ENCODE data around the gene DHRS13. TPM values are rescaled to one million over a fixed set of nuclear protein-coding genes. Genes with fewer than 3 reads are reported as not detected.
"Not testable (repeated sequence)": the region's sequence is repeated elsewhere in the genome, so short reads cannot be mapped to it uniquely, and the experiment has no call there.

The DHRS13 gene
- total RNA-seq, 1 experiment from 2014 or later = 24.7 TPM

GRCh38 chr17:28907709-28908475 lies 5.0 kb upstream of the DHRS13 start:
- no peak for DNase-seq (ENCODE audit: low spot score)
- in situ Hi-C loops (cut with HindIII; ENCODE audit: low sequenced_read_pairs) = no loop called here

DNA sequence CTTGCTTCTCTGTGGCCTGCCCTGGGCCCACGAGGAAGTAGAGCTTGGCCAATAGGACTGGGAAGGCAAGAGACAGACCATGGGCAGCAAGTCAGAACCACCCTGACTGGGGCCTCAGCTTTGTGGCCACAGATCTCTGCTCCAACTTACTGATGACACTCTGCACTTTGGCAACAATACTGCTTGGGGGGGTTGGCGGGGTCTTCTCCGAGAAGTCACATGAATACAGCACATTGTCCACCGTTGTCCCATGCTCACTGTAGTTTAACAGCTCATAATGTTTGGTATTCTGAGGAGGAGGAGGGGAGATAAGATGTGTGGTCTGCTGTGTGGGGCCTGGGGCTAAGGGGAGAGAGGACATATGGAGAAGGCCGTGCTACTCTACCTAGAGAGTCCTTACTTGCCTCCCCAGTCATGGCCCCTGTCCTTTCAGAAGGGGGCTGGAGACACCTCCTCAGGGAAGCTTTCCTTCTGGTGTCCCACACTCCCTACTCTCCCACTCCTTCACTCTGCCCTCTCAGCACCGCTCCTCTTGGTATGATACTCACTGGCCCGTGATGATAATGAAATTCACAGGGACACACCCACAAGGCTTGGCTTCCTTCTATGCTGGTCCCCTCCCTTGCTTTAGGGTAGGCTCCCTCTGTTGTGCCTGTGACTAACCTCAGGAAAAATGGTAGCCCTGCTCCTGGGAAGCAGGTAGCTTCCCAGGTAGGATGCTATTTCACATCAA lies 4.0 kb upstream of the DHRS13 start:
- DNase-seq (ENCODE audit: low spot score) = no peak
- in situ Hi-C loops (cut with HindIII; ENCODE audit: low sequenced_read_pairs) = no loop called here

DNA sequence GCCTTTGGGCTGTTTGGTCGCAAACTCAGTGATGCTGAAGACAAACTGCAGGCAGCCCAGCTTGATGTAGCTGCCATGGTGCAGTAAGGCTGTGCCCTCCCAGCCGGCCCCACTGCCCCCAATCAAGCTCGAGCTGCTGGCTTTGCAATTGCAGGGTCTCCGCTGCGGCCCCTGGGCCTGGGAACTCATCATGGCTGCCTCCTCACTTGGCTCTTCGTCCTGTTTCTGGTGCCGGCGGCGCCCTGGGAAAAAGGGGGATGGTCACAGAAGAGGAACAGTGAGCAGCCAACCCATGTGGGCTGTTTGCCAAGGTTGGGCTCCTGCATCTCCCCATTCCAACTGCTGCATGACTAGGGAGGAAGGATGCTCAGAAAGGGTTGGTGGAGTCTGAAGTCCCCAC lies 3.4 kb upstream of the DHRS13 start:
- in situ Hi-C loops (cut with HindIII; ENCODE audit: low sequenced_read_pairs) = no loop called here
- DNase-seq (ENCODE audit: low spot score) = no peak

DNA sequence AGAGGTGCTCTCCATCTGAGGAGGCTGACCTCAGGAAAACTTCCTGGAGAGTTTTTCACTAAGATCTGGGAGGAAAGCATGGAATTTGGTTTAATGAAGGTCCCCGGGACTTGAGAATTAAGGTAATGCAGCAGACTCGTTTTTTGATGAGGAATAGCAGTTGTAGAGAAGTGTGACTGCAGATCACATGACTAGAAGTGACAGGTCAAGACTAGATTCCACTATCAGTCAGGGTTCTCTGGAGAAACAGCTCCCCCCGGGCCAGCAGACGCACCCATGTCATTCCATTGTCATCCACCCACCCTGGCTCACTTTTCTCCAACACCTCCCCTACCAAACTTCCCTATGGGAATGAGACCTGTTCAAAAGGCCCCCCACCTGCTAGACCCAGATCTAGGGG lies 1.9 kb upstream of the DHRS13 start:
- in situ Hi-C loops (cut with HindIII; ENCODE audit: low sequenced_read_pairs) = no loop called here
- DNase-seq (ENCODE audit: low spot score) = no peak

- in situ Hi-C loops (cut with HindIII; ENCODE audit: low sequenced_read_pairs); DNase-seq (ENCODE audit: low spot score): not testable (repeated sequence)
These were observed 615 bp upstream of the DHRS13 start for GRCh38 chr17:28903546-28903841.

- DNase-seq (ENCODE audit: low spot score) = peak; percentile 47
- in situ Hi-C loops (cut with HindIII; ENCODE audit: low sequenced_read_pairs) = no loop called here
These were observed 737 bp downstream of the DHRS13 start for GRCh38 chr17:28901866-28902818.

DNA sequence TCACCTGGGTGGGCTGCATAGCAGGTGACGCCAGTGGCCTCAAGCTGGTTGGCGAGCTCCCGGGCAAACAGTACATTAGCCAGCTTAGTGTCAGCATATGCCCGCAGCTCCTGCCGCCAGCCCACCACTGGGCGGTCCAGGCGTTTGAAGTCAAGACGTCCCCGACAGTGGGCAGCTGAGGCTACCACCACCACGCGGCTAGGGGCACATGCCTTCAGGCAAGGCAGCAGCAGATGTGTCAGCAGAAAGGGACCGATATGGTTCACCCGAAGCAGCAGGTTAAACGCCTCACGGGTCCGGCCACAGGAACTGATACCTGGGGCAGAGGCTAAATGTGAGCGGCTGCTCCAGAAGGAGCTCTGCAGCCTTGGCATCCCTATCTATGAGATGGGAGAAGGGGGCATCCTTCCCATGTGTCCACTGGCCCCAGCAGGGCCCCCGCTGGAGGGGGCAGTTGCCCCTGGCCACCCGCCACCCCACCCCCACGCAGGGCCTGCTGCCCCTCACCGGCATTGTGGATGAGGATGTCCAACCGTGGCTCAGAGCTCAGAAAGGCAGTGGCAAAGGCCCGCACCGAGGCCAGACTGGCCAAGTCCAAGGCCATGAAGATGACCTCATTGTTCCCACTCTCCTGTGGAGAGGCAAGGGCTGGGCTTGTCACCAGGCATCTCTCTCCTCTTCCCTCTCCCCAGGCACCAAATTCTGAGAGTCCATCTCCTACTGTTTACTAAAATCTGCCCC lies 1.7 kb downstream of the DHRS13 start:
- DNase-seq (ENCODE audit: low spot score) = peak; percentile 79
- in situ Hi-C loops (cut with HindIII; ENCODE audit: low sequenced_read_pairs) = no loop called here

- DNase-seq (ENCODE audit: low spot score) = no peak
- in situ Hi-C loops (cut with HindIII; ENCODE audit: low sequenced_read_pairs) = no loop called here
These were observed 3.6 kb downstream of the DHRS13 start for GRCh38 chr17:28899212-28899815.

GRCh38 chr17:28898527-28898955 lies 4.3 kb downstream of the DHRS13 start:
- in situ Hi-C loops (cut with HindIII; ENCODE audit: low sequenced_read_pairs) = no loop called here
- no peak for DNase-seq (ENCODE audit: low spot score)

DNA sequence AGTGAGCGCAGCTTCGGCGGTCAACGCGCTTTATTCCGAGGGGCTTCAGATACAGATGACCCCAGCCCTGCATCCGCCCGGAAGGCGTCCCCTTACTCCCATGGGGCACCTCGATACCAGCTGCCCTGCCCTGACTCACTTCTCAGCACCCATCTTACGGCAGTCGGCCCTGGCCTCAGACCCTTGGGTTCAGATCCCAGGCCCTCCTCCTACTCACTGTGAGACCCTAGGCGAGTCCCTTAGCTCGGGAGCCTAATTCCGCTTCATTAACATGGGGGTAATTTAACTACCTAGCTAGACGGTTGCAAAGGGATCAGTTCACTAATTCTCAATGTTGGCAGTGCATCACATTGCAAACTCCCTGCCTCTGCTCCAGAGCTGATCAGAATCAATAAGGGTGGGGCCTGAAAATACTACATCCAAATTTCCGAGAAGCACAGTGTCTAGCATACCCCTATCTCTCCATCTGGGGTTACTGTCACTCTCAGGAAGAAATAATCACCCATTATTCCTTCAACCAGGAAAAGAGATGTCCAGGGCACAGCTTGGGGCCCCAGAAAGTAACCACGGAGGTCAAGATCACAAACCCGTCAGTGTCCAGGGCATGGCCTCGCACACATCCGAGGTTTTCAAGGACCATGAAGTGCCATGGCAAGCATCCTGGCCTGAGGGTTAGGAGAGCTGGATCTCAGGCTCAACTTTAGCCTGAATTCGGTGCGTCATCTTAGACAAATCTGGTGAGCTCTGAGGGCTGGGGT lies 4.9 kb downstream of the DHRS13 start:
- in situ Hi-C loops (cut with HindIII; ENCODE audit: low sequenced_read_pairs) = no loop called here
- DNase-seq (ENCODE audit: low spot score) = no peak

GRCh38 chr17:28896884-28897768 lies 5.8 kb downstream of the DHRS13 start, which contains the start of gene FLOT2:
TSS of gene FLOT2 (minus strand) at chr17:28897733. CDS start at chr17:28897574, 159 bp downstream.
- DNase-seq (ENCODE audit: low spot score) = peak; percentile 69
- in situ Hi-C loops (cut with HindIII; ENCODE audit: low sequenced_read_pairs) = no loop called here

DNA sequence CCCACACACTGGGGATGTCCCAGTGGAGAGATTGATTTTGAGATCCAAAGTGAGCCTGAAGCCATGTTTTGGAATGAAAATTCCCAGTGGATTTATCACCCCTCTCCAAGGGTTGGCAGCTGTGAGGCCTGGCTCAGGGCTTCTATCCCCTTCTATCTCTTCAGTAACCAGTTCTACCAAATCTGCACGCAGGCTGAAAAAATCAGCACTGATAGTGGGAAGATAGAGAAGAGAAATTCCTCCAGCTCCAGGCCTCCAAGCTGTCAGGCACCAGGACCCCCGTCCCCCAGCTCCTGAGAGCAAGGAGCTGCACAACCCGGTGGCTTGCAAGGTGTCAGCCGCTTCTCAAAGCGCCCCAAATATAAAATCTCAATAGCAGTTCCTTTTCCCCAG lies 6.4 kb downstream of the DHRS13 start:
- DNase-seq (ENCODE audit: low spot score) = no peak
- in situ Hi-C loops (cut with HindIII; ENCODE audit: low sequenced_read_pairs) = no loop called here

DNA sequence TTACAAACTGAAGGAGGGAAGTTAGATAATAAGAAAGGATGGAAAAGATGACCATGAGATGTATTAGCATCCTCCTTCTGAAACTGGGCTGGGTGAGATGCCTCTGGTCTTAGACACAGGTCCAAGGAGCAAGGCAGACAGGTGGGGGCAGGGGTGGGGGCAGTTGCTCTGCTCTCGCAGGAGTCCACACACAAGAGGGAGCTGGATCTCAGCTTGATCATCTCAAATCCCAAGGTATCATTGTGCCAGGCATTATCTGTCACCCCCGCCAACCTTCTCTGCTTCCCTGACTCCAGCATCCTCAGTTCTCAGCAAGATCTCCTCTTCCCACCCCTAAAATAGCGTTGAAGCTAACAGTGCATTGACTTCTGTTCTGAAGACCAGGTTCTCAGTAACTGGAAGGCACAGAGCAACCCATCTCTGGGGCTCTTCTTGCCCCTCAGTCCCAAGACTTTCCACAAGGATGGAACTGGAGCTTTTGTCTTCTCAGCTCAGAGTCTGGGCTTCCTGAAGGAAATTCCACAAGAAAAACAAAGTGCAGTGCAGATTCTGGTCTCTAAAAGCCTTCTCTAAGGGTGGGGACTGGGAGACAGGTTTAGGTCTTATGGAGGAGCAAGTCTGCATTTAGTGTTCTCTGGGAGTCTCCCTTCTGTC lies 7.0 kb downstream of the DHRS13 start:
- in situ Hi-C loops (cut with HindIII; ENCODE audit: low sequenced_read_pairs) = no loop called here

GRCh38 chr17:28893248-28894183 lies 9.4 kb downstream of the DHRS13 start:
- DNase-seq (ENCODE audit: low spot score); in situ Hi-C loops (cut with HindIII; ENCODE audit: low sequenced_read_pairs): not testable (repeated sequence)

More for the DNA sequence above, 7.0 kb downstream of the DHRS13 start:
- DNase-seq (ENCODE audit: low spot score) = peak; percentile 13

GRCh38 chr17:28892024-28892423 lies 10.9 kb downstream of the DHRS13 start:
- in situ Hi-C loops (cut with HindIII; ENCODE audit: low sequenced_read_pairs) = no loop called here
- DNase-seq (ENCODE audit: low spot score) = no peak
